Gastroesophageal sphincter (tissue), 3 donors: Measurements from ENCODE around the gene NCKAP5.

Experiments used
- POLR2AphosphoS5 ChIP-seq: sonication (generic); formaldehyde crosslinking; IDR thresholded peaks from one replicate; pipeline ENCODE4 v1.6.1; 2017; ENCODE audit warnings: antibody characterized with exemption
- TF ChIP-seq, protein P1 (sequence below), 4 experiments: fragments of 200-600 bp in 2 of 4; fragments of 450-650 bp in 2 of 4; sonication (generic) in 1 of 4; IDR thresholded peaks; one replicate each; pipeline ENCODE4 v1.5.1; 2017 to 2019; ENCODE audit warnings: antibody characterized with exemption in 4 of 4, mild to moderate bottlenecking in 2 of 4, moderate library complexity in 2 of 4

DNA sequence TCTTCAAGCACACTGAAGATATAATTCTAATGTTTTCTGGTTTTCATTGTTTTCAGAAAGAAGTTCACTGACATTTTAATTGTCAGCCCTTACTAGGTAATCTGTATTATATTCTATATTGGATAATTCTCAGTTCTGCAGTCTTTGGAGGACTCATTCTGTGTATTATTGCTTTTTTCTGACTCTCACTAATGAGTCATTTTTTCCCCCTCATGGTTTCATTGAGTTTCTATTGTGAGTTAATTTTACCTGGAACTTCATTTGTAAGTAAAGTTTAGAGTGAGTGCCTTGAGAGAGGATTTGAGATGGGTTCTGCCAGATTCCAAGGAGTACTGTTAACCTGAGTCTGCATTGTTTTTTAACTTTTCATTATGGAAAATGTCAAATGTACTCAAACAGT is 807.9 kb downstream of the NCKAP5 start:
- TF ChIP-seq POLR2AphosphoS5, result no peak
- TF ChIP-seq, protein P1, sequence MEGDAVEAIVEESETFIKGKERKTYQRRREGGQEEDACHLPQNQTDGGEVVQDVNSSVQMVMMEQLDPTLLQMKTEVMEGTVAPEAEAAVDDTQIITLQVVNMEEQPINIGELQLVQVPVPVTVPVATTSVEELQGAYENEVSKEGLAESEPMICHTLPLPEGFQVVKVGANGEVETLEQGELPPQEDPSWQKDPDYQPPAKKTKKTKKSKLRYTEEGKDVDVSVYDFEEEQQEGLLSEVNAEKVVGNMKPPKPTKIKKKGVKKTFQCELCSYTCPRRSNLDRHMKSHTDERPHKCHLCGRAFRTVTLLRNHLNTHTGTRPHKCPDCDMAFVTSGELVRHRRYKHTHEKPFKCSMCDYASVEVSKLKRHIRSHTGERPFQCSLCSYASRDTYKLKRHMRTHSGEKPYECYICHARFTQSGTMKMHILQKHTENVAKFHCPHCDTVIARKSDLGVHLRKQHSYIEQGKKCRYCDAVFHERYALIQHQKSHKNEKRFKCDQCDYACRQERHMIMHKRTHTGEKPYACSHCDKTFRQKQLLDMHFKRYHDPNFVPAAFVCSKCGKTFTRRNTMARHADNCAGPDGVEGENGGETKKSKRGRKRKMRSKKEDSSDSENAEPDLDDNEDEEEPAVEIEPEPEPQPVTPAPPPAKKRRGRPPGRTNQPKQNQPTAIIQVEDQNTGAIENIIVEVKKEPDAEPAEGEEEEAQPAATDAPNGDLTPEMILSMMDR (IDR thresholded peaks at IDR 0.05), result no peak
